WTC11 (cell line): ENCODE measurements around the gene BFSP1. TPM values are rescaled to one million over a fixed set of nuclear protein-coding genes. Genes with fewer than 3 reads are reported as not detected.

ENCODE experiments used
- ATAC-seq: fragments of 200-7000 bp; cut with Tn5 transposase; 2 replicates; pipeline ENCODE4 v1.10.0; 2021; ENCODE audit warnings: mild to moderate bottlenecking, moderate library complexity
- CTCF ChIA-PET: fragments of 300-600 bp; sonication (Branson Sonifier 250); formaldehyde crosslinking; loops from one replicate; lab custom pipeline; 2021; ENCODE audit warnings: antibody characterized with exemption; lab: Charles Lee
- POLR2A ChIA-PET: fragments of 350-600 bp; sonication (Branson Sonifier 250); formaldehyde crosslinking; loops from one replicate; lab custom pipeline; 2021; ENCODE audit warnings: antibody characterized with exemption; lab: Charles Lee
- DNase-seq: peaks from one replicate; pipeline ENCODE4 v3.0.0; 2021; ENCODE audit warnings: low spot score
- H3K27ac Mint-ChIP-seq: 2 replicates; pipeline ENCODE4 v1.8.0; 2021; ENCODE audit warnings: mixed read lengths
- H3K27me3 Mint-ChIP-seq: 2 replicates; pipeline ENCODE4 v1.8.0; 2021; ENCODE audit warnings: low read depth, mild to moderate bottlenecking, moderate library complexity, mixed read lengths
- H3K36me3 Mint-ChIP-seq: 2 replicates; pipeline ENCODE4 v1.8.0; 2021; ENCODE audit warnings: mixed read lengths
- H3K4me1 Mint-ChIP-seq: 2 replicates; pipeline ENCODE4 v1.8.0; 2022; ENCODE audit warnings: mixed read lengths
- H3K4me3 Mint-ChIP-seq: 2 replicates; pipeline ENCODE4 v1.8.0; 2021; ENCODE audit warnings: mild to moderate bottlenecking, moderate library complexity, mixed read lengths
- H3K9me3 Mint-ChIP-seq: 2 replicates; pipeline ENCODE4 v1.8.0; 2021; ENCODE audit warnings: mixed read lengths
- EMX1 ChIP-seq: fragments of 250-450 bp; sonication (Bioruptor Pico); IDR thresholded peaks from 2 replicates; pipeline ENCODE4 v1.8.0; 2021; ENCODE audit warnings: mild to moderate bottlenecking
- GRHL2 ChIP-seq: fragments of 250-450 bp; sonication (Bioruptor Pico); IDR thresholded peaks from 2 replicates; pipeline ENCODE4 v1.8.0; 2022; ENCODE audit warnings: mild to moderate bottlenecking, moderate library complexity; ENCODE audit not compliant: insufficient replicate concordance, severe bottlenecking
- PRRX2 ChIP-seq: fragments of 250-450 bp; sonication (Bioruptor Pico); IDR thresholded peaks from 2 replicates; pipeline ENCODE4 v1.8.0; 2021; ENCODE audit warnings: mild to moderate bottlenecking
- SOX15 ChIP-seq: fragments of 250-450 bp; sonication (Bioruptor Pico); IDR thresholded peaks from 2 replicates; pipeline ENCODE4 v1.9.0; 2021; ENCODE audit warnings: mild to moderate bottlenecking
- SP1 ChIP-seq: sonication (generic); formaldehyde crosslinking; conservative IDR thresholded peaks from 2 replicates; pipeline ENCODE4 v1.8.1; 2022; ENCODE audit warnings: missing genetic modification reagents
- TEAD1 ChIP-seq: sonication (generic); formaldehyde crosslinking; IDR thresholded peaks from 2 replicates; pipeline ENCODE4 v1.8.0; 2022; ENCODE audit warnings: mild to moderate bottlenecking, missing genetic modification reagents
- ZNF317 ChIP-seq: sonication (generic); formaldehyde crosslinking; IDR thresholded peaks from 2 replicates; pipeline ENCODE4 v1.8.1; 2023; ENCODE audit warnings: low read depth, mild to moderate bottlenecking, moderate library complexity, missing genetic modification reagents, borderline replicate concordance
- total RNA-seq: library from RNA; stranded (reverse); gene quantifications from 3 replicates; pipeline ENCODE4 v1.2.3, GENCODE V29; 2021
- TF ChIP-seq, protein P1 (sequence below): sonication (generic); formaldehyde crosslinking; IDR thresholded peaks from 2 replicates; pipeline ENCODE4 v1.8.0; 2023; ENCODE audit warnings: mild to moderate bottlenecking, missing genetic modification reagents
- TF ChIP-seq, protein P2 (sequence below): sonication (generic); formaldehyde crosslinking; IDR thresholded peaks from 2 replicates; pipeline ENCODE4 v1.8.1; 2022; ENCODE audit warnings: low read depth, missing genetic modification reagents, borderline replicate concordance
- TF ChIP-seq, protein P3 (sequence below): sonication (generic); formaldehyde crosslinking; IDR thresholded peaks from 2 replicates; pipeline ENCODE4 v1.8.0; 2022; ENCODE audit warnings: mild to moderate bottlenecking, missing genetic modification reagents
- TF ChIP-seq, protein P4 (sequence below): sonication (generic); formaldehyde crosslinking; IDR thresholded peaks from 2 replicates; pipeline ENCODE4 v1.8.0; 2023; ENCODE audit warnings: missing genetic modification reagents
- TF ChIP-seq, protein P5 (sequence below): fragments of 250-450 bp; sonication (Bioruptor Pico); IDR thresholded peaks from 2 replicates; pipeline ENCODE4 v1.9.0; 2021; ENCODE audit warnings: mild to moderate bottlenecking, borderline replicate concordance
- TF ChIP-seq, protein P6 (sequence below): fragments of 250-450 bp; sonication (Bioruptor Pico); IDR thresholded peaks from 2 replicates; pipeline ENCODE4 v1.9.0; 2021; ENCODE audit warnings: mild to moderate bottlenecking

BFSP1 gene
- total RNA-seq, 1 experiment from 2014 or later = 3.0 TPM

DNA sequence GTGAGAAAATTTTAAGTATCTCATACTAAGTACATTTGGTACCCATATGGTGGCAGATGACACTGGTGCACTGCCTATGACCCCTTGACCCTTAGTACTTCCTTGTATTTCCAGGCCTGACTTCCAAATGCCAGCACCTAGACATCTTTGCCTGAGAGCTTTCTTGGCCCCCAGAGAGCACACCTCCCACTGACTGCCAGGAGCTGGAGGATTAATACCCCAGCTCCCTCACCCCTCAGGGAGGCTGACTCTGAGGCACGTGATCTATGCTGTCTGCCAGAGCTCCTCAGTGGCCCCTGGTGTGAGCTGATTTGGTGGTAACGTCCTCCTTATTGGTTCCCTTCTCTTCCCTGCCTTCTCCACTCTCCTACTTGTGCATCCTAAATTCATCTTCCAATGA lies 38.0 kb downstream of the BFSP1 start (continued):
- TF ChIP-seq, protein P1, sequence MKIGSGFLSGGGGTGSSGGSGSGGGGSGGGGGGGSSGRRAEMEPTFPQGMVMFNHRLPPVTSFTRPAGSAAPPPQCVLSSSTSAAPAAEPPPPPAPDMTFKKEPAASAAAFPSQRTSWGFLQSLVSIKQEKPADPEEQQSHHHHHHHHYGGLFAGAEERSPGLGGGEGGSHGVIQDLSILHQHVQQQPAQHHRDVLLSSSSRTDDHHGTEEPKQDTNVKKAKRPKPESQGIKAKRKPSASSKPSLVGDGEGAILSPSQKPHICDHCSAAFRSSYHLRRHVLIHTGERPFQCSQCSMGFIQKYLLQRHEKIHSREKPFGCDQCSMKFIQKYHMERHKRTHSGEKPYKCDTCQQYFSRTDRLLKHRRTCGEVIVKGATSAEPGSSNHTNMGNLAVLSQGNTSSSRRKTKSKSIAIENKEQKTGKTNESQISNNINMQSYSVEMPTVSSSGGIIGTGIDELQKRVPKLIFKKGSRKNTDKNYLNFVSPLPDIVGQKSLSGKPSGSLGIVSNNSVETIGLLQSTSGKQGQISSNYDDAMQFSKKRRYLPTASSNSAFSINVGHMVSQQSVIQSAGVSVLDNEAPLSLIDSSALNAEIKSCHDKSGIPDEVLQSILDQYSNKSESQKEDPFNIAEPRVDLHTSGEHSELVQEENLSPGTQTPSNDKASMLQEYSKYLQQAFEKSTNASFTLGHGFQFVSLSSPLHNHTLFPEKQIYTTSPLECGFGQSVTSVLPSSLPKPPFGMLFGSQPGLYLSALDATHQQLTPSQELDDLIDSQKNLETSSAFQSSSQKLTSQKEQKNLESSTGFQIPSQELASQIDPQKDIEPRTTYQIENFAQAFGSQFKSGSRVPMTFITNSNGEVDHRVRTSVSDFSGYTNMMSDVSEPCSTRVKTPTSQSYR (CRISPR knock-in tag) = no peak
- TF ChIP-seq ZNF317 (CRISPR knock-in tag) (no peak), GRHL2 (no peak), EMX1 (CRISPR knock-in tag) (no peak), SP1 (CRISPR knock-in tag) (no peak), PRRX2 (no peak), TEAD1 (CRISPR knock-in tag) (no peak)
- TF ChIP-seq, protein P2, sequence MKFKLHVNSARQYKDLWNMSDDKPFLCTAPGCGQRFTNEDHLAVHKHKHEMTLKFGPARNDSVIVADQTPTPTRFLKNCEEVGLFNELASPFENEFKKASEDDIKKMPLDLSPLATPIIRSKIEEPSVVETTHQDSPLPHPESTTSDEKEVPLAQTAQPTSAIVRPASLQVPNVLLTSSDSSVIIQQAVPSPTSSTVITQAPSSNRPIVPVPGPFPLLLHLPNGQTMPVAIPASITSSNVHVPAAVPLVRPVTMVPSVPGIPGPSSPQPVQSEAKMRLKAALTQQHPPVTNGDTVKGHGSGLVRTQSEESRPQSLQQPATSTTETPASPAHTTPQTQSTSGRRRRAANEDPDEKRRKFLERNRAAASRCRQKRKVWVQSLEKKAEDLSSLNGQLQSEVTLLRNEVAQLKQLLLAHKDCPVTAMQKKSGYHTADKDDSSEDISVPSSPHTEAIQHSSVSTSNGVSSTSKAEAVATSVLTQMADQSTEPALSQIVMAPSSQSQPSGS (CRISPR knock-in tag) = no peak
- TF ChIP-seq, protein P3, sequence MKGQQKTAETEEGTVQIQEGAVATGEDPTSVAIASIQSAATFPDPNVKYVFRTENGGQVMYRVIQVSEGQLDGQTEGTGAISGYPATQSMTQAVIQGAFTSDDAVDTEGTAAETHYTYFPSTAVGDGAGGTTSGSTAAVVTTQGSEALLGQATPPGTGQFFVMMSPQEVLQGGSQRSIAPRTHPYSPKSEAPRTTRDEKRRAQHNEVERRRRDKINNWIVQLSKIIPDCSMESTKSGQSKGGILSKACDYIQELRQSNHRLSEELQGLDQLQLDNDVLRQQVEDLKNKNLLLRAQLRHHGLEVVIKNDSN (CRISPR knock-in tag) = no peak

DNA sequence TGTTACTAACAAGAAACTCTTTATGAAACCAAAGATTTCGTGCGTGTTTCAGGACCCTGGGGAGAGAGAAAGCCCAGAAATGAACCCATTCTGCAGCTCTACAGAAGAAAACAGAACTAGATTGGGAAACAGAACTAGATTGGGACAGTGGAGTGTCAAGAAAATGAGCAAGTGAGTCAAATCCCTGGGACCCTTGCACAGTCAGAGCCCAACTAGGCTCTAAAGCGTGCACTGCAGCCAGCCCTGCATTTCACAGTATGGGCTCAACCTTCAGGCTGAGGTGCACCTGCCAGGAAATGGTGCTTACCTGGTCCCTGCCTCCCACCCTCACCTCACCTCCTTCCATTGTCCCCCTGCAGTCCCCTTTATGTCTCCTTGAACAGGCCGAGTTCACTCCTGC lies 39.7 kb downstream of the BFSP1 start:
- Mint-ChIP-seq H3K9me3 (0 out of 2 replicates have a peak, but pooled peaks cover 3% of the 10 kb centered on the region), H3K27me3 (no peaks in the 10 kb centered on the region), H3K27ac (no peak overlapping the region), H3K4me3 (no peak overlapping the region), H3K4me1 (no peaks in the 10 kb centered on the region), H3K36me3 (no peaks in the 10 kb centered on the region)
- POLR2A ChIA-PET = no interaction called here
- CTCF ChIA-PET = interaction anchor here (1.2 kb wide), 1 partner anchor 17 kb away, joined by 4 read pairs; no protein-coding TSS in a partner anchor
- ATAC-seq = no peak
- DNase-seq = no peak
- TF ChIP-seq, protein P4, sequence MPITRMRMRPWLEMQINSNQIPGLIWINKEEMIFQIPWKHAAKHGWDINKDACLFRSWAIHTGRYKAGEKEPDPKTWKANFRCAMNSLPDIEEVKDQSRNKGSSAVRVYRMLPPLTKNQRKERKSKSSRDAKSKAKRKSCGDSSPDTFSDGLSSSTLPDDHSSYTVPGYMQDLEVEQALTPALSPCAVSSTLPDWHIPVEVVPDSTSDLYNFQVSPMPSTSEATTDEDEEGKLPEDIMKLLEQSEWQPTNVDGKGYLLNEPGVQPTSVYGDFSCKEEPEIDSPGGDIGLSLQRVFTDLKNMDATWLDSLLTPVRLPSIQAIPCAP (CRISPR knock-in tag) = no peak

DNA sequence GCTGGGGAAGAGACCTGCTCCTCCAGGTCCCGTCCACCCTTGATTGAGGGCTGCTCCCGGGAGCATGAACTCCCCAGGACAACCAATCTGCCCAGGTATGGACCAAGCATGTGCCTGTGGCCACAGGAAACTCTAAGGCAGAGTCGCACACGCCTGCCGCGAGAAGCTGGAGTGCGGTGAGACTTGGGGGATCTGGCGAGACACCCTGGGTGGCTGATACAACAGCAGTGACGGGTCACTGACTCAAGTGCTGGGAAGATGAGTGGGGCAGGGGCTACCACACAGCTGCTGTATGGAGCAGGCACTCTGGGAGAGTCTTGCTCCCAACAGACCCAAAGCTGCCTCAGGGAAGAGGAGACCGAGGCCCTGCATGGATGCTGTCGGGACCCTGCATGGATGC lies 40.1 kb downstream of the BFSP1 start:
- POLR2A ChIA-PET = no interaction called here
- H3K4me3 Mint-ChIP-seq = no peak overlapping the region
- no peak for TF ChIP-seq SOX15 (CRISPR knock-in tag)
- TF ChIP-seq, protein P5, sequence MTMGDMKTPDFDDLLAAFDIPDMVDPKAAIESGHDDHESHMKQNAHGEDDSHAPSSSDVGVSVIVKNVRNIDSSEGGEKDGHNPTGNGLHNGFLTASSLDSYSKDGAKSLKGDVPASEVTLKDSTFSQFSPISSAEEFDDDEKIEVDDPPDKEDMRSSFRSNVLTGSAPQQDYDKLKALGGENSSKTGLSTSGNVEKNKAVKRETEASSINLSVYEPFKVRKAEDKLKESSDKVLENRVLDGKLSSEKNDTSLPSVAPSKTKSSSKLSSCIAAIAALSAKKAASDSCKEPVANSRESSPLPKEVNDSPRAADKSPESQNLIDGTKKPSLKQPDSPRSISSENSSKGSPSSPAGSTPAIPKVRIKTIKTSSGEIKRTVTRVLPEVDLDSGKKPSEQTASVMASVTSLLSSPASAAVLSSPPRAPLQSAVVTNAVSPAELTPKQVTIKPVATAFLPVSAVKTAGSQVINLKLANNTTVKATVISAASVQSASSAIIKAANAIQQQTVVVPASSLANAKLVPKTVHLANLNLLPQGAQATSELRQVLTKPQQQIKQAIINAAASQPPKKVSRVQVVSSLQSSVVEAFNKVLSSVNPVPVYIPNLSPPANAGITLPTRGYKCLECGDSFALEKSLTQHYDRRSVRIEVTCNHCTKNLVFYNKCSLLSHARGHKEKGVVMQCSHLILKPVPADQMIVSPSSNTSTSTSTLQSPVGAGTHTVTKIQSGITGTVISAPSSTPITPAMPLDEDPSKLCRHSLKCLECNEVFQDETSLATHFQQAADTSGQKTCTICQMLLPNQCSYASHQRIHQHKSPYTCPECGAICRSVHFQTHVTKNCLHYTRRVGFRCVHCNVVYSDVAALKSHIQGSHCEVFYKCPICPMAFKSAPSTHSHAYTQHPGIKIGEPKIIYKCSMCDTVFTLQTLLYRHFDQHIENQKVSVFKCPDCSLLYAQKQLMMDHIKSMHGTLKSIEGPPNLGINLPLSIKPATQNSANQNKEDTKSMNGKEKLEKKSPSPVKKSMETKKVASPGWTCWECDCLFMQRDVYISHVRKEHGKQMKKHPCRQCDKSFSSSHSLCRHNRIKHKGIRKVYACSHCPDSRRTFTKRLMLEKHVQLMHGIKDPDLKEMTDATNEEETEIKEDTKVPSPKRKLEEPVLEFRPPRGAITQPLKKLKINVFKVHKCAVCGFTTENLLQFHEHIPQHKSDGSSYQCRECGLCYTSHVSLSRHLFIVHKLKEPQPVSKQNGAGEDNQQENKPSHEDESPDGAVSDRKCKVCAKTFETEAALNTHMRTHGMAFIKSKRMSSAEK (CRISPR knock-in tag) = no peak
- no peak for TF ChIP-seq ZNF317 (CRISPR knock-in tag)
- TF ChIP-seq, protein P6, sequence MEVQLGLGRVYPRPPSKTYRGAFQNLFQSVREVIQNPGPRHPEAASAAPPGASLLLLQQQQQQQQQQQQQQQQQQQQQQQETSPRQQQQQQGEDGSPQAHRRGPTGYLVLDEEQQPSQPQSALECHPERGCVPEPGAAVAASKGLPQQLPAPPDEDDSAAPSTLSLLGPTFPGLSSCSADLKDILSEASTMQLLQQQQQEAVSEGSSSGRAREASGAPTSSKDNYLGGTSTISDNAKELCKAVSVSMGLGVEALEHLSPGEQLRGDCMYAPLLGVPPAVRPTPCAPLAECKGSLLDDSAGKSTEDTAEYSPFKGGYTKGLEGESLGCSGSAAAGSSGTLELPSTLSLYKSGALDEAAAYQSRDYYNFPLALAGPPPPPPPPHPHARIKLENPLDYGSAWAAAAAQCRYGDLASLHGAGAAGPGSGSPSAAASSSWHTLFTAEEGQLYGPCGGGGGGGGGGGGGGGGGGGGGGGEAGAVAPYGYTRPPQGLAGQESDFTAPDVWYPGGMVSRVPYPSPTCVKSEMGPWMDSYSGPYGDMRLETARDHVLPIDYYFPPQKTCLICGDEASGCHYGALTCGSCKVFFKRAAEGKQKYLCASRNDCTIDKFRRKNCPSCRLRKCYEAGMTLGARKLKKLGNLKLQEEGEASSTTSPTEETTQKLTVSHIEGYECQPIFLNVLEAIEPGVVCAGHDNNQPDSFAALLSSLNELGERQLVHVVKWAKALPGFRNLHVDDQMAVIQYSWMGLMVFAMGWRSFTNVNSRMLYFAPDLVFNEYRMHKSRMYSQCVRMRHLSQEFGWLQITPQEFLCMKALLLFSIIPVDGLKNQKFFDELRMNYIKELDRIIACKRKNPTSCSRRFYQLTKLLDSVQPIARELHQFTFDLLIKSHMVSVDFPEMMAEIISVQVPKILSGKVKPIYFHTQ (CRISPR knock-in tag) = no peak
- TF ChIP-seq, all 79 proteins: peak for 0
- no peak for ATAC-seq
- Mint-ChIP-seq H3K9me3 (0 out of 2 replicates have a peak, but pooled peaks cover 3% of the 10 kb centered on the region), H3K27me3 (no peaks in the 10 kb centered on the region), H3K36me3 (no peaks in the 10 kb centered on the region), H3K4me1 (no peaks in the 10 kb centered on the region), H3K27ac (no peak overlapping the region)
- CTCF ChIA-PET = interaction anchor here (1.2 kb wide), 1 partner anchor 18 kb away, joined by 4 read pairs; no protein-coding TSS in a partner anchor
- DNase-seq = no peak
